Testis (tissue), 3 donors: Measurements from ENCODE around the gene SGPP2. TPM values are rescaled to one million over a fixed set of nuclear protein-coding genes. Genes with fewer than 3 reads are reported as not detected.

Experiments used
- DNase-seq: peaks from one replicate; pipeline ENCODE4 v3.0.0-alpha.2; 2019
- H3K27ac ChIP-seq, 2 donors: fragments of 200-600 bp; sonication (generic); one replicate each; pipeline ENCODE4 v1.5.1; 2019
- H3K27me3 ChIP-seq: fragments of 200-600 bp; sonication (generic); one replicate; pipeline ENCODE4 v1.5.1; 2019
- H3K36me3 ChIP-seq: fragments of 200-600 bp; sonication (generic); one replicate; pipeline ENCODE4 v1.5.1; 2017; ENCODE audit warnings: low read depth; ENCODE audit errors: missing control alignments
- H3K4me1 ChIP-seq: fragments of 200-600 bp; sonication (generic); one replicate; pipeline ENCODE4 v1.5.1; 2019
- H3K4me3 ChIP-seq, 2 donors: fragments of 200-600 bp; sonication (generic); one replicate each; pipeline ENCODE4 v1.5.1; 2017 to 2019
- H3K9me3 ChIP-seq: fragments of 200-600 bp; sonication (generic); one replicate; pipeline ENCODE4 v1.5.1; 2017
- POLR2A ChIP-seq: fragments of 450-650 bp; IDR thresholded peaks from one replicate; pipeline ENCODE4 v1.6.1; 2017; ENCODE audit warnings: antibody characterized with exemption, mild to moderate bottlenecking, moderate library complexity
- WGBS, 2 donors: methylation state at CpG; one replicate each; pipeline ENCODE4 v1.1.5; 2018; 5-methylcytosine and 5-hydroxymethylcytosine counted together
- intact Hi-C: fragments of 100-400 bp; cut with DNase I; formaldehyde crosslinking; loops from one replicate; pipeline ENCODE4 v1.15.1; 2023; ENCODE audit warnings: low total_unique reads
- polyA plus RNA-seq: library from polyadenylated mRNA; stranded (reverse); fragments of 350-450 nt; fragmentation: Illumina TruSeq; extraction: RNeasy Lipid Tissue Mini Kit (QIAGEN cat#74804); gene quantifications from one replicate; pipeline ENCODE4 v1.2.3, GENCODE V29; 2014; ENCODE audit warnings: low read depth, low replicate concordance; ENCODE audit not compliant: insufficient read depth
- total RNA-seq, 2 donors: library from RNA; depleted of rRNA; stranded (reverse); fragments of >200 nt; gene quantifications; one replicate each; pipeline ENCODE4 v1.2.3, GENCODE V29; 2016
- TF ChIP-seq, protein P1 (sequence below), 3 experiments: fragments of 450-650 bp in 2 of 3; fragments of 200-600 bp in 1 of 3; sonication (generic) in 1 of 3; IDR thresholded peaks; one replicate each; pipeline ENCODE4 v1.5.1; 2016 to 2019; ENCODE audit warnings: antibody characterized with exemption in 3 of 3, mild to moderate bottlenecking in 2 of 3, moderate library complexity in 1 of 3

SGPP2 gene
- total and polyA plus RNA-seq, 3 donors from 2014 or later, result 3.0 to 5.9 (median 3.1) TPM

DNA sequence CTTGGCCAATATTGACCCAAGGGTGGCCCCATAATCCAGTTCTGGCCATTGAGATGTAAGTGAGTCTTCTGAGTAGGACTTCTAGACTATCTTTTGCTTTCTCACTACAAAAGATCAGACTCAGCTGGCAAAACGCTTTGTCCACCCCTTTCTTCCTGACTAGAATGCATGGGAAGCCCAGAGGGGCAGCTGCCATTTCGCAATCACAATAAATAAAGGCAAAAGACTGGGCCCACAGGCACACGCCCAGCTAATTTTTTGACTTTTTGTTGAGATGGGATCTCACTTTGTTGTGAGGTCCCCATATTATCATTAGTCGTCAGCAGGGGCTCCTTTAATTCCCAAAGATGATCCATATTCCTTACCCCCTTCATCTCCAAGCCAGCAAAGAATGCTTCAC, 41.1 kb upstream of the SGPP2 start:
- DNase-seq, result no peak
- 83 to 84% methylated on average over 4 of the region's 4 CpGs for WGBS, 2 donors
- Histone ChIP-seq H3K27ac (no peak overlapping the region), H3K9me3 (no peaks in the 10 kb centered on the region), H3K27me3 (no peaks in the 10 kb centered on the region), H3K36me3 (no peaks in the 10 kb centered on the region), H3K4me3 (no peak overlapping the region), H3K4me1 (no peaks in the 10 kb centered on the region)
- TF ChIP-seq, protein P1, sequence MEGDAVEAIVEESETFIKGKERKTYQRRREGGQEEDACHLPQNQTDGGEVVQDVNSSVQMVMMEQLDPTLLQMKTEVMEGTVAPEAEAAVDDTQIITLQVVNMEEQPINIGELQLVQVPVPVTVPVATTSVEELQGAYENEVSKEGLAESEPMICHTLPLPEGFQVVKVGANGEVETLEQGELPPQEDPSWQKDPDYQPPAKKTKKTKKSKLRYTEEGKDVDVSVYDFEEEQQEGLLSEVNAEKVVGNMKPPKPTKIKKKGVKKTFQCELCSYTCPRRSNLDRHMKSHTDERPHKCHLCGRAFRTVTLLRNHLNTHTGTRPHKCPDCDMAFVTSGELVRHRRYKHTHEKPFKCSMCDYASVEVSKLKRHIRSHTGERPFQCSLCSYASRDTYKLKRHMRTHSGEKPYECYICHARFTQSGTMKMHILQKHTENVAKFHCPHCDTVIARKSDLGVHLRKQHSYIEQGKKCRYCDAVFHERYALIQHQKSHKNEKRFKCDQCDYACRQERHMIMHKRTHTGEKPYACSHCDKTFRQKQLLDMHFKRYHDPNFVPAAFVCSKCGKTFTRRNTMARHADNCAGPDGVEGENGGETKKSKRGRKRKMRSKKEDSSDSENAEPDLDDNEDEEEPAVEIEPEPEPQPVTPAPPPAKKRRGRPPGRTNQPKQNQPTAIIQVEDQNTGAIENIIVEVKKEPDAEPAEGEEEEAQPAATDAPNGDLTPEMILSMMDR (IDR thresholded peaks at IDR 0.05), result no peak
- TF ChIP-seq POLR2A, result no peak
- intact Hi-C loops, result no loop called here

DNA sequence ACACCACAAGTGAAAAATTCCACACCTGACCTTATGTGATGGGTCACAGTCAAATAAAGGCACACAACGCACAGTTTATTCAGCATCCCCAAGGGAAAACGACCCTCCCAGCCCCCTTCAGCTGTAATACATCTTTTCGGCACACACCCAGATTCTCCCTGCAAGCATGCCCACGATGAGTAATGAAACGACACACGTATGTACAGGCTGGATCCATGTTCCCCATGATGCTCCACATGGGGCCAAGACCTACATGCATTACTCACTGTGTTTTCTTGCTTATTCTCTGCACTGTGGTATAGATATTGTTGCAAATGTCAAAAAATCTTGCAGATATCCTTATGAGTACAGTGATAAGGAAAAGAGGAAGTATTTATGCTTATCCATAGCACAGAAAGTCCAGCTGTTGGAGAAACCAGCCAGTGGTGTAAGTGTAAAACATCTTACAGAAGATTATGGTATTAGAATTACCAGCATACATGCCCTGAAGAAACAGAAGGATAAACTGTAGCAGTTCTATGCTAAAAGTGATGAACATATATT, 32.5 kb upstream of the SGPP2 start:
- Histone ChIP-seq H3K36me3 (no peaks in the 10 kb centered on the region), H3K27me3 (no peaks in the 10 kb centered on the region), H3K4me1 (no peaks in the 10 kb centered on the region), H3K9me3 (no peaks in the 10 kb centered on the region), H3K27ac (no peak overlapping the region), H3K4me3 (no peak overlapping the region)
- WGBS, 2 donors, result 74 to 85% methylated on average over 6 of the region's 6 CpGs
- TF ChIP-seq, protein P1 (IDR thresholded peaks at IDR 0.05), result no peak
- TF ChIP-seq POLR2A, result no peak
- no peak for DNase-seq
- intact Hi-C loops, result no loop called here

DNA sequence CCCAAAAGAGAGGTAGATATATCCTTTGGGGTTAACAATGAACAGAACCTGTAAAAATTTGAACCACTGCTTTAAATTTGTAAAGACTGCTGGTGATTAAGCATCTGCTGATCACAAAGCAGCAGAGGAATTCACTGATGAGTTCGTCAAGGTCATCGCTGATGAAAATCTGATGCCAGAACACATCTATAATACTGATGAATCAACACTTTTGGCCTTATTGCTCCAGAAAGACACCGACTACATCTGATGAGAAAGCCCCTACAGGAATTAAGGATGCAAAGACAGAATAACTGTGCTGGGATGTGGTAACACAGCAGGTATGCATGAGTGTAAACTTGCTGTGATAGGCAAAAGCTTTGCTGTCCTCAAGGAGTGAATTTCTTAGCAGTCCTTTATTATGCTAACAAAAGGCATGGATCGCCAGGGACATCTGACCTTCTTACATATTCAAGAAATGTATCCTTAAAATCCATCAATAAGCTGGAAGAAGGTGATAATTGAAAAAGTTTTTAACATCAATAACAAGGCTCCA, 30.5 kb upstream of the SGPP2 start:
- Histone ChIP-seq H3K9me3 (no peaks in the 10 kb centered on the region), H3K4me3 (no peak overlapping the region), H3K27me3 (no peaks in the 10 kb centered on the region), H3K27ac (no peak overlapping the region), H3K4me1 (no peaks in the 10 kb centered on the region), H3K36me3 (no peaks in the 10 kb centered on the region)
- WGBS, 2 donors, result 78 to 80% methylated on average over 4 of the region's 4 CpGs
- intact Hi-C loops, result no loop called here
- no peak for TF ChIP-seq POLR2A
- TF ChIP-seq, protein P1 (IDR thresholded peaks at IDR 0.05), result no peak
- no peak for DNase-seq

DNA sequence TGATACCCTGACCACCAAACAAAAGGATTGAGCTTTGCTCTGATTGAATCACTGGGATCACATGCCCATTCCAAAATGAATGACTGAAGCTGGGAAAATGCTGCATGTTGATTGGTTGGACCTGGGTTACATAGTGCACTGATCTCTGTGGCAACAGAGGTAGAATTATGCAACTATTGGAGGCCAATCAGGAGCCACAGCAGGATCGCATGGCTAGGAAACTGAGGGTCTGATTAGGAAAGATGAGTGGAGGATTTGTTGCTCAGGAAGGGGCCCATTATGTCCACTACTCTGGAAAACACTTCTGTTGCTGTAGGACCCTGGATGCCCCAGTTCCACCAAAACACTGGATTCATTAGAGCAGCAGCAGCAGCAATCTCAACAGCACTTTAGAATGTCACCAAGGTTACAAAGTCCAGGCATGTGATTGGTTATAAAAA, 25.9 kb upstream of the SGPP2 start:
- Histone ChIP-seq H3K27ac (no peak overlapping the region), H3K4me3 (no peak overlapping the region), H3K9me3 (no peaks in the 10 kb centered on the region), H3K4me1 (no peaks in the 10 kb centered on the region), H3K27me3 (no peaks in the 10 kb centered on the region), H3K36me3 (no peaks in the 10 kb centered on the region)
- WGBS, 2 donors, result 75 to 85% methylated on average over 1 of the region's 1 CpG
- intact Hi-C loops, result no loop called here
- TF ChIP-seq, protein P1 (IDR thresholded peaks at IDR 0.05), result no peak
- no peak for DNase-seq
